HepG2 (cell line): Measurements from ENCODE around the gene SPSB2. TPM values are rescaled to one million over a fixed set of nuclear protein-coding genes. Genes with fewer than 3 reads are reported as not detected.

ENCODE experiments used
- DZIP1 ChIP-seq: sonication (generic); formaldehyde crosslinking; IDR thresholded peaks from 2 replicates; pipeline ENCODE4 v1.5.0; 2020; ENCODE audit warnings: mild to moderate bottlenecking, missing genetic modification reagents
- HNF4G ChIP-seq, 2 experiments: sonication (generic) in 1 of 2; formaldehyde crosslinking in 1 of 2; IDR thresholded peaks; 2 replicates each; pipeline versions ENCODE4 v1.4.0 to v1.6.1; 2011 to 2020; ENCODE audit warnings: borderline replicate concordance in 2 of 2, low read depth in 2 of 2, mild to moderate bottlenecking in 2 of 2, low read length in 1 of 2, missing genetic modification reagents in 1 of 2, moderate library complexity in 1 of 2
- HNRNPH1 ChIP-seq: fragments of 200-400 bp; formaldehyde crosslinking; optimal IDR thresholded peaks from 2 replicates; pipeline ENCODE3; 2017; ENCODE audit warnings: mild to moderate bottlenecking, low read depth, low read length
- NAIF1 ChIP-seq: sonication (generic); formaldehyde crosslinking; IDR thresholded peaks from 2 replicates; pipeline ENCODE4 v1.5.0; 2020; ENCODE audit warnings: mild to moderate bottlenecking, missing genetic modification reagents, borderline replicate concordance
- NFAT5 ChIP-seq: sonication (generic); formaldehyde crosslinking; IDR thresholded peaks from 2 replicates; pipeline ENCODE4 v1.4.0; 2020; ENCODE audit warnings: missing genetic modification reagents
- POGK ChIP-seq: sonication (generic); formaldehyde crosslinking; conservative IDR thresholded peaks from 2 replicates; pipeline ENCODE4 v1.8.0; 2022; ENCODE audit warnings: mild to moderate bottlenecking, moderate library complexity, missing genetic modification reagents
- USF2 ChIP-seq, 2 experiments: sonication (generic) in 1 of 2; formaldehyde crosslinking in 1 of 2; IDR thresholded peaks; 2 replicates each; pipeline versions ENCODE4 v1.5.1 to v1.6.1; 2011 to 2020; ENCODE audit warnings: borderline replicate concordance in 1 of 2, low read depth in 1 of 2, low read length in 1 of 2, mild to moderate bottlenecking in 1 of 2, missing genetic modification reagents in 1 of 2, moderate library complexity in 1 of 2
- ZBTB21 ChIP-seq: sonication (generic); formaldehyde crosslinking; IDR thresholded peaks from 2 replicates; pipeline ENCODE4 v1.4.0; 2020; ENCODE audit warnings: missing genetic modification reagents
- ZC3H4 ChIP-seq: sonication (generic); formaldehyde crosslinking; IDR thresholded peaks from 2 replicates; pipeline ENCODE4 v1.4.0; 2020; ENCODE audit warnings: missing genetic modification reagents, borderline replicate concordance
- ZNF576 ChIP-seq: sonication (generic); formaldehyde crosslinking; IDR thresholded peaks from 2 replicates; pipeline ENCODE4 v1.4.0; 2020; ENCODE audit warnings: mild to moderate bottlenecking, missing genetic modification reagents
- ZNF784 ChIP-seq: sonication (generic); formaldehyde crosslinking; IDR thresholded peaks from 2 replicates; pipeline ENCODE4 v1.5.1; 2020; ENCODE audit warnings: missing genetic modification reagents, mild to moderate bottlenecking, borderline replicate concordance
- polyA plus RNA-seq, 8 experiments: library from polyadenylated mRNA; depleted of rRNA in 3 of 8; stranded (reverse) in 7 of 8; unstranded in 1 of 8; fragments of >200 nt; fragmentation: Illumina TruSeq in 4 of 8; extraction: Trizol in 4 of 8; gene quantifications; 2 replicates each; pipeline versions ENCODE4 v1.2.1 to v1.2.3, GENCODE V29; 2011 to 2016; ENCODE audit warnings: low read depth in 4 of 8, missing spikeins in 1 of 8, mixed read lengths in 1 of 8; ENCODE audit not compliant: insufficient read depth in 1 of 8
- total RNA-seq, 5 experiments: library from RNA; depleted of rRNA; stranded (reverse); fragments of >200 nt; fragmentation: Illumina TruSeq; extraction: Trizol; gene quantifications; 2 replicates each; pipeline ENCODE4 v1.2.3, GENCODE V29; 2016; ENCODE audit warnings: low read depth in 1 of 5

The SPSB2 gene
- total and polyA plus RNA-seq, 2 of the 13 experiments (the other 11 are each of a cell fraction or from before 2014, with no cell fraction given), result 2.0 to 6.2 TPM

- peak; percentile 89; the same call in 1 of the 2 replicates for TF ChIP-seq DZIP1 (CRISPR knock-in tag)
- TF ChIP-seq POGK (CRISPR knock-in tag), result peak; percentile 23; the same call in 1 of the 2 replicates
- 0 out of 2 replicates have a peak, but pooled peaks have one; percentile 34 for TF ChIP-seq ZBTB21 (CRISPR knock-in tag)
- TF ChIP-seq USF2 (IDR thresholded peaks at IDR 0.05; ENCODE audit: low read depth, low read length), result no peak; the same call in 1 of the 2 replicates
- TF ChIP-seq USF2 (CRISPR knock-in tag; IDR thresholded peaks at IDR 0.05; ENCODE audit: borderline replicate concordance), result peak; percentile 73
- TF ChIP-seq NFAT5 (CRISPR knock-in tag), result no peak
- 0 out of 2 replicates have a peak, but pooled peaks have one; percentile 2 for TF ChIP-seq HNF4G (IDR thresholded peaks at IDR 0.05; ENCODE audit: borderline replicate concordance, low read depth, low read length)
- TF ChIP-seq HNF4G (CRISPR knock-in tag; IDR thresholded peaks at IDR 0.05; ENCODE audit: borderline replicate concordance, low read depth), result 0 out of 2 replicates have a peak, but pooled peaks have one; percentile 37
- no peak for TF ChIP-seq NAIF1 (CRISPR knock-in tag)
- TF ChIP-seq ZNF784 (CRISPR knock-in tag), result no peak
- peak; percentile 26; the same call in 1 of the 2 replicates for TF ChIP-seq ZC3H4 (CRISPR knock-in tag)
- no peak for TF ChIP-seq ZNF576
- no peak for TF ChIP-seq HNRNPH1
Observed at GRCh38 chr12:6851921-6852650, 21.0 kb downstream of the SPSB2 start, which contains the start of gene USP5 (continued).
